GM19023 (cell line): ENCODE results near the gene TNFRSF4.

Experiments
- ATAC-seq: cut with Tn5 transposase; IDR thresholded peaks from one replicate; pipeline ENCODE4 v1.9.1; 2021; ENCODE audit warnings: mild to moderate bottlenecking, moderate library complexity; ENCODE audit not compliant: unreplicated experiment

TNFRSF4 gene

GRCh38 chr1:1234180-1234808 lies 20.3 kb upstream of the TNFRSF4 start:
- no peak for ATAC-seq

GRCh38 chr1:1233567-1233892 lies 19.6 kb upstream of the TNFRSF4 start:
- ATAC-seq, result no peak

- no peak for ATAC-seq
These were observed 19.0 kb upstream of the TNFRSF4 start for GRCh38 chr1:1232796-1233566.

GRCh38 chr1:1232208-1232795 lies 18.3 kb upstream of the TNFRSF4 start, which contains the start of gene B3GALT6:
B3GALT6 (plus strand) TSS chr1:1232237; CDS start chr1:1232279, 42 bp downstream.
- ATAC-seq, result peak; percentile 19

GRCh38 chr1:1231400-1232207 lies 17.7 kb upstream of the TNFRSF4 start, which contains the start of gene SDF4:
SDF4 (minus strand) TSS chr1:1232001; CDS start chr1:1228772, 3,229 bp downstream.
- peak; percentile 88 for ATAC-seq

- no peak for ATAC-seq
These were observed 16.9 kb upstream of the TNFRSF4 start for GRCh38 chr1:1230656-1231399.

GRCh38 chr1:1229770-1230169 lies 15.8 kb upstream of the TNFRSF4 start:
- no peak for ATAC-seq

- ATAC-seq, result no peak
These were observed 14.8 kb upstream of the TNFRSF4 start for GRCh38 chr1:1228596-1229321.

GRCh38 chr1:1228187-1228586 lies 14.2 kb upstream of the TNFRSF4 start:
- no peak for ATAC-seq

- ATAC-seq, result no peak
These were observed 13.4 kb upstream of the TNFRSF4 start for GRCh38 chr1:1227386-1227785.

- ATAC-seq, result no peak
These were observed 12.8 kb upstream of the TNFRSF4 start for GRCh38 chr1:1226566-1227362.

- no peak for ATAC-seq
These were observed 12.0 kb upstream of the TNFRSF4 start for GRCh38 chr1:1225913-1226312.

- ATAC-seq, result no peak
These were observed 11.4 kb upstream of the TNFRSF4 start for GRCh38 chr1:1225238-1225845.

GRCh38 chr1:1223891-1224290 lies 9.9 kb upstream of the TNFRSF4 start:
- ATAC-seq, result no peak

GRCh38 chr1:1223321-1223720 lies 9.4 kb upstream of the TNFRSF4 start:
- no peak for ATAC-seq

- no peak for ATAC-seq
These were observed 8.7 kb upstream of the TNFRSF4 start for GRCh38 chr1:1222575-1223225.

GRCh38 chr1:1221887-1222574 lies 8.1 kb upstream of the TNFRSF4 start:
- no peak for ATAC-seq

- ATAC-seq, result no peak
These were observed 6.2 kb upstream of the TNFRSF4 start for GRCh38 chr1:1220197-1220596.
